Activated naive CD8-positive, alpha-beta T cell treated with anti-CD3 and anti-CD28 coated beads, Interleukin-2, amount 50 U/mL, for 24 hours (primary cell): ENCODE results near the gene DCAF17.
A peak's percentile ranks its signal among the peaks of the same experiment; 100 is the strongest.

Source experiments
- ATAC-seq: fragments of 150-1000 bp; cut with Tn5 transposase; one replicate; pipeline ENCODE4 v1.10.0; 2021
- DNase-seq: peaks from one replicate; pipeline ENCODE4 v3.0.0; 2021
- H3K27ac Mint-ChIP-seq: one replicate; pipeline ENCODE4 v1.8.0; 2021; ENCODE audit warnings: mild to moderate bottlenecking, mixed read lengths
- H3K27me3 Mint-ChIP-seq: one replicate; pipeline ENCODE4 v1.8.0; 2021; ENCODE audit warnings: mixed read lengths
- H3K36me3 Mint-ChIP-seq: one replicate; pipeline ENCODE4 v1.8.0; 2021; ENCODE audit warnings: low read depth, mixed read lengths
- H3K4me1 Mint-ChIP-seq: one replicate; pipeline ENCODE4 v1.8.0; 2021; ENCODE audit warnings: mixed read lengths
- H3K4me3 Mint-ChIP-seq: one replicate; pipeline ENCODE4 v1.8.0; 2021; ENCODE audit warnings: mild to moderate bottlenecking, moderate library complexity, mixed read lengths
- H3K9me3 Mint-ChIP-seq: one replicate; pipeline ENCODE4 v1.8.0; 2021; ENCODE audit warnings: mixed read lengths

DCAF17 gene, protein sequence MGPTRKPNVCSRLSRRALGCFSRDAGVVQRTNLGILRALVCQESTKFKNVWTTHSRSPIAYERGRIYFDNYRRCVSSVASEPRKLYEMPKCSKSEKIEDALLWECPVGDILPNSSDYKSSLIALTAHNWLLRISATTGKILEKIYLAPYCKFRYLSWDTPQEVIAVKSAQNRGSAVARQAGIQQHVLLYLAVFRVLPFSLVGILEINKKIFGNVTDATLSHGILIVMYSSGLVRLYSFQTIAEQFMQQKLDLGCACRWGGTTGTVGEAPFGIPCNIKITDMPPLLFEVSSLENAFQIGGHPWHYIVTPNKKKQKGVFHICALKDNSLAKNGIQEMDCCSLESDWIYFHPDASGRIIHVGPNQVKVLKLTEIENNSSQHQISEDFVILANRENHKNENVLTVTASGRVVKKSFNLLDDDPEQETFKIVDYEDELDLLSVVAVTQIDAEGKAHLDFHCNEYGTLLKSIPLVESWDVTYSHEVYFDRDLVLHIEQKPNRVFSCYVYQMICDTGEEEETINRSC

DNA sequence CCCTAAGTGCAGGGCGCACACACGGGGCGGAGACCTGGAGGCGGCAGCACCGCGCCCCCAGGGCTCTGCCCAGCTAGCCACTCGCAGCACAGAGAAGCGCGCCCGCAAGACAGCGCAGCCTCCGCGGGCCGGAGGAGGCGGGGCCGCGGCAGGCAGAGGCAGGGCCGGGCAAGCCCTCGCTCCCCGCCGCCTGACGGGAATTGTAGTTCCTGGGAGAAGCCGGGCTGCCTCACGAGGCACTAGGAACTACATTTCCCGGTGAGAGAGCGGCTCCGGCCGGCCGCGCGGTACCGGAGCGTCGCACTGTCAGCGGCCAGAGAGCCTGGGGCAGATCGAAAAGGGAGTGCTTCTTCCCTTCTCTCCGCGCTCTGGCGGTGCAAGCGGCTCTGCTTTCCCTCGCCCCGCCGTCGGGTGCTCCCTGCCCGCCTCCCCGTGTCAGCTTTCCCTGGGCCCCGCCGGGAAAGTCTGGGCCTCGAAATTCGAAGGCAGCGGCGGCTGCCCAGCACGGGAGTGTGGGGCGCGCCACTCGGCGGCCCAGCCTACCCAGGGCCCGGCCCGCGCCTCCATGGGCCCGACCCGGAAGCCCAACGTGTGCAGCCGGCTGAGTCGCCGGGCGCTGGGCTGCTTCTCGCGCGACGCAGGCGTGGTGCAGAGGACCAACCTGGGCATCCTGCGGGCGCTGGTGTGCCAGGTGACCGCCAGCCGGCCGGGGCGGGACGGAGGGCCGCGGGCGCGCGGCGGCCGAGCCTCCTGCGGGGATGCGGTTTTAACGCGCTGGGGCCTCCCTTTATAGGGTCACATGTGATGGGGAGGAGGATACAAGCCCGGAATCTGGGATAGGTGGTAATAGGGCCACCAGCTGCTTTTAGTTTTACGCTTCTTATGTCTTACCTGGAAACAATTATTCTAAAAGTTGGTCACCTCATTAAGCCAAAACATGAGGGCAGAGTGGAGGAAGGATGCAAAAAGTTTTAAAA, at the start of gene DCAF17:
Gene DCAF17 (plus strand): TSS at position 214 of the 977 bp plus-strand sequence. CDS start 352 bp downstream, at position 566.
- no peaks in the 10 kb centered on the region for H3K9me3 Mint-ChIP-seq
- peak within 1 kb of the TSS; percentile 94 for H3K27ac Mint-ChIP-seq
- H3K36me3 Mint-ChIP-seq = peaks cover 62% of the 10 kb centered on the region
- no peaks in the 10 kb centered on the region for H3K27me3 Mint-ChIP-seq
- peak within 1 kb of the TSS; percentile 89 for H3K4me3 Mint-ChIP-seq
- ATAC-seq (peak; percentile 97), DNase-seq (peak; percentile 92)
- H3K4me1 Mint-ChIP-seq = peaks cover 44% of the 10 kb centered on the region

DNA sequence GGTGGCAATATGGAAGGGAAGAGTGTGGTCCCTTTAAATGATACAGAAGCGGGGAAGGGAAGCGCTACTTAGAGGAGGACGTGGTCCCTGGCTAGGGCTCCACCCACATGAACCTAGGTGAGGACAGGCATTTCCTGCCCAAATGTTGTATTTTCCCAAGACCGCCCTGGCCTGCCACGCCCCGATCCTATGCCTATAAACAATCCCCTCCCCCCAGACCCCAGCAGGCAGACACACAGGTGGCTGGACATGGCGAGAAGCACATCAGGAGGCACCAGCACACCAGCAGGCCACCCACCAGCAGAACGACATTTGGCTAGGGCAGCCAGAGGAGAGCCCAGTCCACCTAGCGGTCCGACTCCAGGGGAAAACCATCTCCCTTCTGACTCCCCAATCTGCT, 47.4 kb upstream of the DCAF17 start:
- Mint-ChIP-seq H3K27ac (no peak overlapping the region), H3K9me3 (peaks cover under 1% of the 10 kb centered on the region), H3K4me1 (peaks cover 19% of the 10 kb centered on the region), H3K36me3 (peaks cover 46% of the 10 kb centered on the region), H3K4me3 (no peak overlapping the region), H3K27me3 (no peaks in the 10 kb centered on the region)
- ATAC-seq = no peak
- DNase-seq = no peak

DNA sequence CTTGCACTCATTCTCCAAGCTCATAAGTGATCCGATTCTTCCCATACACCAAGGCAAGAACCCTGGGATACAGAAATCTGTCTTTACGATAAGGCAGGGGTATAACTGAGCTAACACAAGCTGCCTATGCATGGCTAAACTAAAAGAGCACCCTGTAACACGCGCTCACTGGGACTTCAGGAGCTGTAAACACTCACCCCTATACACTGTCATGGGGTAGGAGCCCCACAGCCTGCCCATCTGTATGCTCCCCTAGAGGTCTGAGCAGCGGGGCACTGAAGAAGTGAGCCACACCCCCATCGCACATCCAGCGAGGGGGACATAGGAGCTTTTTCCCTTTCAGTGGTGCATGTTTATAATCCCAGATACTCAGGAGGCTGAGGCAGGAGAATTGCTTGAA, 47.0 kb upstream of the DCAF17 start:
- no peaks in the 10 kb centered on the region for H3K27me3 Mint-ChIP-seq
- peaks cover 47% of the 10 kb centered on the region for H3K36me3 Mint-ChIP-seq
- DNase-seq (no peak), ATAC-seq (no peak)
- no peak overlapping the region for H3K27ac Mint-ChIP-seq
- peaks cover 21% of the 10 kb centered on the region for H3K4me1 Mint-ChIP-seq
- H3K4me3 Mint-ChIP-seq = no peak overlapping the region
- no peaks in the 10 kb centered on the region for H3K9me3 Mint-ChIP-seq

DNA sequence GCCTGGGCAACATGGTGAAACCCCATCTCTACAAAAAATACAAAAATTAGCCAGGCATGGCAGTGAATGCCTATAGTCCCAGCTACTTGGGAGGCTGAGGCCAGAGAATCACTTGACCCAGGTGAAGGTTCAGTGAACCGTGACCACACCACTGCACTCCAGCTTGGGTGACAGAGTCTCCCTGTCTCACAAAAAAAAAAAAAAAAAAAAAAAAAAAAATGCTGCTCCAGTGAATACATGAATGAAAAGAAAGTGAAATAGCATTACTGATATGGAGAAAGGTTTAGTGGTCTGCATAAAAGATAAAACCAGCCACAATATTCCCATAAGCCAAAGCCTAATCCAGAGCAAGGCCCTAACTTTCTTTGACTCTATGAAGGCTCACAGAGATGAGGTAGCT, 44.7 kb upstream of the DCAF17 start:
- no peak for ATAC-seq
- Mint-ChIP-seq H3K36me3 (peaks cover 34% of the 10 kb centered on the region), H3K9me3 (no peaks in the 10 kb centered on the region), H3K4me1 (peaks cover 22% of the 10 kb centered on the region), H3K4me3 (no peak overlapping the region), H3K27ac (no peak overlapping the region), H3K27me3 (no peaks in the 10 kb centered on the region)
- DNase-seq = no peak

DNA sequence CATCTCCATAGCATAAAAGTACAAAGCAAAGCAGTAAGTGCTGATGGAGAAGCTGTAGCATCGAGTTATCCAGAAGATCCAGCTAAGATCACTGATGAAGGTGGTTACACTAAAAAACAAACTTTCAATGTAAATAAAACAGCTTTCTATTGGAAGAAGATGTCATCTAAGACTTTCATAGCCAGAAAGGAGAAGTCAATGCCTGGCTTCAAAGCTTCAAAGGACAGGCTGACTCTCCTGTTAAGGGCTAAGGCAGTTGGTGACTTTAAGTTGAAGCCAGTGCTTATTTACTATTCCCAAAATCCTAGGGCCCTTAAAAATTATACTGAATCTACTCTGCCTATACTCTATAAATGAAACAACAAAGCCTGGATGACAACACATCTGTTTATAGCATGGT, 44.2 kb upstream of the DCAF17 start:
- no peaks in the 10 kb centered on the region for H3K27me3 Mint-ChIP-seq
- no peak overlapping the region for H3K4me3 Mint-ChIP-seq
- peaks cover 22% of the 10 kb centered on the region for H3K4me1 Mint-ChIP-seq
- ATAC-seq (no peak), DNase-seq (no peak)
- no peaks in the 10 kb centered on the region for H3K9me3 Mint-ChIP-seq
- H3K27ac Mint-ChIP-seq = no peak overlapping the region
- H3K36me3 Mint-ChIP-seq = peaks cover 34% of the 10 kb centered on the region

DNA sequence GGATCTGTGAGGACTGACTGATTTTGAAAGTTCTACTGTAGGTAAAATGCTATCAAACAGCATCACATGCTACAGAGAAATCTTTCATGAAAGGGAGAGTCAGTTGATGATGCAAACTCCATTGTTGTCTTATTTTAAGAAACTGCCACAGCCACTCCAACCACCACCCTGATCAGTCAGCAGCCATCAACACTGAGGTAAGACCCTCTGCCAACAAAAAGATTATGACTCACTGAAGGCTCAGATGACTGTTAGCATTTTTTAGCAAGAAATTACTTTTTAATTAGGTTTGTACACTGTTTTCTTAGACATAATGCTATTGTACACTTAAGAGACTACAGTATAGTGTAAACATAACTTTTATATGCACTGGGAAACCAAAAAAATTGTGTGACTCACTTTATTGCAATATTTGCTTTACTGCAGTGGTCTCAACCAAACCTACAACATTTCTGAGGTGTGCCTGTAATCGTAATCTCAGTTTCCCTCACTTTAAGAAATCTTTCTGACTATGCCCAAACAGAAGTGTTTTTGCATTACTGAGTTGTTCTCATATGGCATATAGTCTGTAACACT, 43.0 kb upstream of the DCAF17 start:
- peaks cover 22% of the 10 kb centered on the region for H3K4me1 Mint-ChIP-seq

DNA sequence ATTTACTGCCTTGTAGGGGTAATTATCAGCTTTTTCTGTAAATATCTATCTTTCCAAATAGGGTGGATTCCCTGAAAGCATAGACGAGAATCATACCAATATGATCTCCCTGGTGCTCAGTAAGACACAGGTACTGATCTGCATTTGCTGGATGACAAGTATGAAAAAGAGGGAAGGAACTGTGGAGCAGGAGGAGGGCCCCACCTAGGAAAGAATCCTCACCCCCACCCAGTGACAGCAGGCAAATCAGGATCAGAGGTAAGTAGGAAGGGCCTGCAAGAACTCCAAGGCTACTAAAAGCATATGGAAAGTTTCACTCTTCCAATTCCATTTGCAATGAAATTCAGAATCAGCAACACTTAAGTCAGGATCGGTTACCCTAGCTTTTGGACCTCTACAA, 42.5 kb upstream of the DCAF17 start:
- no peaks in the 10 kb centered on the region for H3K27me3 Mint-ChIP-seq
- no peak for ATAC-seq
- no peak overlapping the region for H3K4me3 Mint-ChIP-seq
- no peak for DNase-seq
- no peak overlapping the region for H3K27ac Mint-ChIP-seq
- H3K4me1 Mint-ChIP-seq = peaks cover 22% of the 10 kb centered on the region
- H3K9me3 Mint-ChIP-seq = no peaks in the 10 kb centered on the region
- H3K36me3 Mint-ChIP-seq = peaks cover 29% of the 10 kb centered on the region

More for the DNA sequence above, 43.0 kb upstream of the DCAF17 start:
- H3K27ac Mint-ChIP-seq = no peak overlapping the region
- no peak for DNase-seq
- H3K36me3 Mint-ChIP-seq = peaks cover 32% of the 10 kb centered on the region
- peak; percentile 36 for ATAC-seq
- no peak overlapping the region for H3K4me3 Mint-ChIP-seq
- H3K27me3 Mint-ChIP-seq = no peaks in the 10 kb centered on the region
- no peaks in the 10 kb centered on the region for H3K9me3 Mint-ChIP-seq

DNA sequence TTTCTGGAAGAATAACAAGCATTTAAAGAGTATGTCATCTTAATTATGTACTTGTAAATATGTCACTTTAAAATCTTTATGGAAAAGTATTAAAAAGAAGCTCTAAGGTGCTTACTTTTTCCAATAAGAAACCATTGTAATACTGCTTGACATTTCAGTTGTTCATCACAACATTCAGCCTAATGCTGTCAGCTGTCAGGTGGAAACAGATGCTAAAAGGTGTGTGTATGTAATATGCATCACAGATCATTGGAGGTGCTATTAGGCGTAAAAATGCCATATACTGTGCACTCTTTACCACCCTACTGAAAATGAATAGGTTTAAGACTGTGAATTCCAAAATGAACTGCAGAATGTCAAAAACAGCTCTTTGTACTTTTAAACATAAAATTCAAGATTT, 40.5 kb upstream of the DCAF17 start:
- Mint-ChIP-seq H3K27ac (no peak overlapping the region), H3K36me3 (peaks cover 34% of the 10 kb centered on the region), H3K4me3 (no peak overlapping the region), H3K4me1 (peaks cover 21% of the 10 kb centered on the region), H3K27me3 (no peaks in the 10 kb centered on the region), H3K9me3 (peaks cover 12% of the 10 kb centered on the region)
- ATAC-seq = no peak
- DNase-seq = no peak

DNA sequence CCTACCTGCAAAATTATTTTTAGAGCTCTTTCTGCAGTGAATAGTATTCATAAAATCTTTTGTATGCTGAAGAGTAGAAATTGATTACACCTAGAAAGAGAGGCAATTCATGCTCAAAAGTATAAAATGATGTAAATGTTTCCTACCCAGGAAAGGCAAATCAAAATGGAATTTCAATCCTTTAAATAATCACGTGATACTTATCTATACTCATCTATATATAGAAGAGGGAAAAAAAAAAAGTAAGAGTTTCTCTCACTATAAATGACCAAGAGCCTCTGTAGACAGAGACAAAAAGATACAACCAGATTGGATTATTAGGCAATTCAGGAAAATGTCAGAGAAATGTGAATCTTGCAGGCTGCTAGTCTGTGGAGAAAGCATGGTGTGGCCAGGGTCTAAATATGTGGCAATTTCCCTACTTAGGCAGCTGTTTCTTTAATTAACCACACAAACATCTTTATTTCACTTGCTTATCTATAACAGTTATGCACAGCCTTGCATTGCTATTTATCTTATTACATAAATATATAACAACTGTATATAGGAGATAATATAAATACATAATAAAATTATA, 39.8 kb upstream of the DCAF17 start:
- H3K4me1 Mint-ChIP-seq = peaks cover 23% of the 10 kb centered on the region
- ATAC-seq = no peak
- H3K27ac Mint-ChIP-seq = no peak overlapping the region
- no peak for DNase-seq
- no peaks in the 10 kb centered on the region for H3K27me3 Mint-ChIP-seq
- H3K9me3 Mint-ChIP-seq = peaks cover 12% of the 10 kb centered on the region
- H3K36me3 Mint-ChIP-seq = peaks cover 32% of the 10 kb centered on the region
- H3K4me3 Mint-ChIP-seq = no peak overlapping the region

DNA sequence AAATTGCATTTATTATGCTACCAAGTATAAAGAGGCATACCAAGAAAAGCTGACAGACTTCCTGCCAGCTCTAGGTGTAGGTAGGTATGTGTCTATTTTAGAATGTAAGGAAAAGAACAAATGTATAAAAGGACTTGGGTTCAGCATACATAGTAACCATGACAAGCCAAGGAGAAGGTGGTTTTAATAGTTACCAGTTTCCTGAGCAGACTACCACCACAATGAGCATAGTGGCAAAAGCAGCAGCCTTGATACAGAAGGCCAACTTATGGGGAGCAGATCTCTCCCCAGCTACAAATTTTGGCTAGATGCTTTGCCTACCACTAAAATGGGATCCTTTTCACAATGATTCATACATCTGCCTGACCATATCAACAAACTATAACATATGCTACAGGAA, 34.7 kb upstream of the DCAF17 start:
- no peak overlapping the region for H3K4me3 Mint-ChIP-seq
- peaks cover 35% of the 10 kb centered on the region for H3K36me3 Mint-ChIP-seq
- H3K9me3 Mint-ChIP-seq = peaks cover 18% of the 10 kb centered on the region
- no peaks in the 10 kb centered on the region for H3K27me3 Mint-ChIP-seq
- ATAC-seq (no peak), DNase-seq (no peak)
- H3K27ac Mint-ChIP-seq = no peak overlapping the region
- H3K4me1 Mint-ChIP-seq = peaks cover 16% of the 10 kb centered on the region

DNA sequence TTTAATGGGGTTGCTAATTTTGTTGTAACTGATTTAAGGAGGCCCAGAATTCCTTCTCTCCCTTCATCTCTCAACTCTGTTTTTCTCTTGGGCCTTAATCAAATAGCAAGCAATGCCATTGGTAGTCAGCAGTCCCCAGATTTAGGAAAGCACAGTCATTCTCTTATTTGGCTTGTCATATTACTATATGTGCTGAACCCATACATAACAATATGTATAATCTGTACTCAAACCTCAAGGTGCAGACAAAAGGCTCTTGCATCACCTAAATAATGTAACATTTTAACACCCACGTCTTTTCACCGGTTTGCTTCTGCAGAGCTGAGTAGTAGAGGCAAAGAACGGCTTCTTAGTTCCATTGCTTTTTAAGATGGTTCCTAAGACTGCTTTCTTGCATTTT, 33.6 kb upstream of the DCAF17 start:
- Mint-ChIP-seq H3K4me1 (peaks cover 22% of the 10 kb centered on the region), H3K9me3 (peaks cover 22% of the 10 kb centered on the region), H3K27ac (no peak overlapping the region), H3K4me3 (no peak overlapping the region), H3K27me3 (no peaks in the 10 kb centered on the region), H3K36me3 (peaks cover 38% of the 10 kb centered on the region)
- DNase-seq = no peak
- ATAC-seq = no peak

DNA sequence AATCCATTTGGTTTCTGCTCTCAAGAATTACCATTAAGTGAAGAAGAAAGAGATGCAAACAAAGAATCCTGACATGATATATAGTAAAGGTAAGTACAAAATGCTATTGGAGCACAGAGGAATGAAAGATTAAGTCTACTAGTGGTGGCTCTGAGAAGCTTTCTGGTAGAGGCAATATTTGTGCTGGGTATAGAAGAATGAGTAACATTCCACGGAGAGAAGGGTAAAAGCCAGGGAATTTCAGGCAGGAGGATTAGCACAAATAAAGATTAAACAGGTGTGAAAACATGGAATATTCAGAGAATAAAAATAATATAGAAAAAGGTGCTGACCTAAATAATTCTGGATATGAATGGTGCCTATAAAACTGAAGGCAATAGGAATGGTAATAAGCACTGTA, 32.1 kb upstream of the DCAF17 start:
- peaks cover 34% of the 10 kb centered on the region for H3K36me3 Mint-ChIP-seq
- peaks cover 22% of the 10 kb centered on the region for H3K9me3 Mint-ChIP-seq
- no peaks in the 10 kb centered on the region for H3K27me3 Mint-ChIP-seq
- H3K4me1 Mint-ChIP-seq = peaks cover 30% of the 10 kb centered on the region
- no peak for ATAC-seq
- no peak overlapping the region for H3K4me3 Mint-ChIP-seq
- H3K27ac Mint-ChIP-seq = no peak overlapping the region
- DNase-seq = no peak

DNA sequence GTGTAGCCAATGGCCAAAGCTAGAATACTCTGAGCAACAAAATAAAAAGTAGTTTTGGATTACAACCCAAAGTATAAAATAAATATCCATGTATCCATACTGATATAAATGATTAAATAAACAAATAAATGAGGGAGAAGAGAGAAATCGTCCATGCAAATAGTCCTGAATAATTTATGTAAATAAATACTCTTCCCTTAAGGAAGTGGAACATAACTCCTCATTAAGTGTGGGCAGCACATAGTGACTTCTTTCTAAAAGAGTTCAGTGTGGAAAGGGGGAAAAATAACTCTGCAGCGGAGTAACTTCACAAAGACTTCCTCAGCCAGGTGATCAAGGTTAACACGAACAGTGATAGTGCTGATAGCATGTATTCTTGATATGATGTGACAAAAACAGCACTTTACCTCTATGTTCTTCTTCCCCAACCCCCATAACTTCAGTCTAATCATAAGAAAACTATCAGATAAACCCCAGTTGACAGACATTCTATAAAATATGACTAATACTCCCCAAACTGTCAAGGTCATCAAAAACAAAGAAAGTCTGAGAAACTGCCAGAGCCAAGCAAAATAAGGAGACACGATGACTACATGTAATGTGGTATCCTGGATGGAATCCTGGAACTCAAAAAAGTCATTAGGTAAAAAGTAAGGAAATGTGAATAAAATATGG, 31.0 kb upstream of the DCAF17 start:
- no peak overlapping the region for H3K27ac Mint-ChIP-seq
- H3K27me3 Mint-ChIP-seq = no peaks in the 10 kb centered on the region
- peaks cover 13% of the 10 kb centered on the region for H3K9me3 Mint-ChIP-seq
- ATAC-seq (peak; percentile 24), DNase-seq (no peak)
- H3K4me3 Mint-ChIP-seq = no peak overlapping the region
- H3K36me3 Mint-ChIP-seq = peaks cover 28% of the 10 kb centered on the region
- H3K4me1 Mint-ChIP-seq = peaks cover 38% of the 10 kb centered on the region

DNA sequence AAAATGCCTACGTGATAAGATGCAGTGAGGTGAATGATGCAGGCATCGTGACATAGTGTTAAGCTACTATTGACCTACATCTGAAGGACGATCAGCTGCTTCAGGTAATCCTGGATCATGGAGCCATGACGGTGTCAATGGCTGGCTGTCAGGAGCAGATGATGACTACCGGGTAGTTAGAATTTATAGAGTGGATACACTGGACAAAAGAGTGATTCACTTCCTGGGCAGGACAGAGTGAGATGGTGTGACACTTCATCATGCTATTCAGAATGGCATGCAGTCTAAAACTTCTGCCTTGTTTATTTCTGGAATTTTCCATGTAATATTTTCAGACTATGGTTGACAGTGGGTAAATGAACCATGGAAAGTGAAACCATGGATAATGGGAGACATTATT, 29.8 kb upstream of the DCAF17 start:
- H3K27ac Mint-ChIP-seq = no peak overlapping the region
- H3K27me3 Mint-ChIP-seq = no peaks in the 10 kb centered on the region
- peaks cover 32% of the 10 kb centered on the region for H3K4me1 Mint-ChIP-seq
- no peak overlapping the region for H3K4me3 Mint-ChIP-seq
- peaks cover 10% of the 10 kb centered on the region for H3K9me3 Mint-ChIP-seq
- peaks cover 25% of the 10 kb centered on the region for H3K36me3 Mint-ChIP-seq
- DNase-seq (no peak), ATAC-seq (no peak)
